ENCODE results near the gene OR52J3. TPM values are rescaled to one million over a fixed set of nuclear protein-coding genes. Genes with fewer than 3 reads are reported as not detected.

The OR52J3 gene
- total RNA-seq, 2 experiments from 2014 or later: not detected

GRCh38 chr11:5092821-5093585, 46.7 kb downstream of the OR52J3 start:
- DNase-seq (no peak), ATAC-seq (ENCODE audit: poor library complexity) (no peak)
- H3K4me1 Mint-ChIP-seq (ENCODE audit: low read depth): no peaks in the 10 kb centered on the region
- Histone ChIP-seq H3K4me1 (ENCODE audit: insufficient read depth, low read length) (no peaks in the 10 kb centered on the region), H3K4me3 (ENCODE audit: low read length) (no peak overlapping the region), H3K27ac (ENCODE audit: low read depth in 1 of 2, low read length in 2 of 2) (no peak overlapping the region), H3K9me3 (ENCODE audit: control insufficient read depth in 1 of 2, insufficient read depth in 1 of 2, low read length in 2 of 2) (no peaks in the 10 kb centered on the region), H3K27me3 (ENCODE audit: control insufficient read depth in 1 of 2, insufficient read depth in 2 of 2, low read length in 2 of 2) (no peaks in the 10 kb centered on the region), H3K36me3 (ENCODE audit: insufficient read depth, low read length) (no peaks in the 10 kb centered on the region)
- intact Hi-C loops (cut with DNase I, micrococcal nuclease): no loop called here
- no peaks in the 10 kb centered on the region for H3K9me3 Mint-ChIP-seq
- ChIA-PET POLR2A (no interaction called here), CTCF (no interaction called here)
- TF ChIP-seq, protein P1, sequence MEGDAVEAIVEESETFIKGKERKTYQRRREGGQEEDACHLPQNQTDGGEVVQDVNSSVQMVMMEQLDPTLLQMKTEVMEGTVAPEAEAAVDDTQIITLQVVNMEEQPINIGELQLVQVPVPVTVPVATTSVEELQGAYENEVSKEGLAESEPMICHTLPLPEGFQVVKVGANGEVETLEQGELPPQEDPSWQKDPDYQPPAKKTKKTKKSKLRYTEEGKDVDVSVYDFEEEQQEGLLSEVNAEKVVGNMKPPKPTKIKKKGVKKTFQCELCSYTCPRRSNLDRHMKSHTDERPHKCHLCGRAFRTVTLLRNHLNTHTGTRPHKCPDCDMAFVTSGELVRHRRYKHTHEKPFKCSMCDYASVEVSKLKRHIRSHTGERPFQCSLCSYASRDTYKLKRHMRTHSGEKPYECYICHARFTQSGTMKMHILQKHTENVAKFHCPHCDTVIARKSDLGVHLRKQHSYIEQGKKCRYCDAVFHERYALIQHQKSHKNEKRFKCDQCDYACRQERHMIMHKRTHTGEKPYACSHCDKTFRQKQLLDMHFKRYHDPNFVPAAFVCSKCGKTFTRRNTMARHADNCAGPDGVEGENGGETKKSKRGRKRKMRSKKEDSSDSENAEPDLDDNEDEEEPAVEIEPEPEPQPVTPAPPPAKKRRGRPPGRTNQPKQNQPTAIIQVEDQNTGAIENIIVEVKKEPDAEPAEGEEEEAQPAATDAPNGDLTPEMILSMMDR (IDR thresholded peaks at IDR 0.05): no peak
- no peak overlapping the region for H3K27ac Mint-ChIP-seq
- no peaks in the 10 kb centered on the region for H3K36me3 Mint-ChIP-seq (ENCODE audit: low read depth)
- no peak overlapping the region for H3K4me3 Mint-ChIP-seq
- no peaks in the 10 kb centered on the region for H3K27me3 Mint-ChIP-seq

DNA sequence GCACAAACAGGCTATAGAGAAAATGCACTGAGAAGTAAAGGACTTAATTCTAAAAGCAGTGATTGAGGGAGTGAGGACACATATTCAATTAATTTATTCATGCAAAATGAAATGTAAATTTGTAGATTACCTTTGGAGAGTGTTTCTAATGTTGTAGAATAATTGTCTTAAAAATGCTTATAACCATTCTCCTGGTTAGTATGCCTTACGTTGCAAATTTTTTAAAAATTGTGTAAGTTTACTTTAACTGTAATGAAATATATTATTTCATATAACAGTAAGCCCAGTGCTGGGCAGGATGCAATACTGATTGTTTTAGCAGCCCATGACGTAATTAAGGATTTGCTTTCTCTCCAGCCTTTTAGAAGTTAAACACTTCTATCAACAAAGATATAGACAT, 49.7 kb downstream of the OR52J3 start:
- Mint-ChIP-seq H3K4me3 (no peak overlapping the region), H3K27ac (no peak overlapping the region), H3K9me3 (no peaks in the 10 kb centered on the region), H3K27me3 (no peaks in the 10 kb centered on the region), H3K4me1 (ENCODE audit: low read depth) (no peaks in the 10 kb centered on the region), H3K36me3 (ENCODE audit: low read depth) (no peaks in the 10 kb centered on the region)
- DNase-seq: no peak
- Histone ChIP-seq H3K9me3 (ENCODE audit: control insufficient read depth in 1 of 2, insufficient read depth in 1 of 2, low read length in 2 of 2) (no peaks in the 10 kb centered on the region), H3K27me3 (ENCODE audit: control insufficient read depth in 1 of 2, insufficient read depth in 2 of 2, low read length in 2 of 2) (no peaks in the 10 kb centered on the region), H3K36me3 (ENCODE audit: insufficient read depth, low read length) (no peaks in the 10 kb centered on the region), H3K4me1 (ENCODE audit: insufficient read depth, low read length) (no peaks in the 10 kb centered on the region), H3K4me3 (ENCODE audit: low read length) (no peak overlapping the region), H3K27ac (ENCODE audit: low read depth in 1 of 2, low read length in 2 of 2) (no peak overlapping the region)
- no peak for ATAC-seq (ENCODE audit: poor library complexity)
- CTCF ChIA-PET: no interaction called here
- TF ChIP-seq, protein P1 (IDR thresholded peaks at IDR 0.05): no peak
- intact Hi-C loops (cut with DNase I, micrococcal nuclease): no loop called here
- POLR2A ChIA-PET: no interaction called here

Other genes starting within 250 kb of the OR52J3 start
- gene OR52R1, start 242.1 kb upstream of the OR52J3 start, total RNA-seq: not detected
- gene OR51F2, start 225.2 kb upstream of the OR52J3 start, total RNA-seq: not detected
- not detected for gene OR51S1, start 197.3 kb upstream of the OR52J3 start, total RNA-seq
- gene OR51T1, start 164.6 kb upstream of the OR52J3 start, total RNA-seq: not detected
- gene OR51A7, start 142.7 kb upstream of the OR52J3 start, total RNA-seq: not detected
- gene OR51G2, start 127.2 kb upstream of the OR52J3 start, total RNA-seq: not detected
- gene OR51G1, start 122.2 kb upstream of the OR52J3 start, total RNA-seq: not detected
- gene OR51A4, start 98.9 kb upstream of the OR52J3 start, total RNA-seq: not detected
- not detected for gene OR51A2, start 90.8 kb upstream of the OR52J3 start, total RNA-seq
- gene OR51L1, start 51.7 kb upstream of the OR52J3 start, total RNA-seq: not detected
- not detected for gene OR52E2, start 13.1 kb downstream of the OR52J3 start, total RNA-seq
- not detected for gene OR52E1, start 23.0 kb downstream of the OR52J3 start, total RNA-seq
- not detected for gene OR52A5, start 91.8 kb downstream of the OR52J3 start, total RNA-seq
- gene OR52A1, start 108.2 kb downstream of the OR52J3 start, total RNA-seq: not detected
- not detected for gene OR51V1, start 154.2 kb downstream of the OR52J3 start, total RNA-seq
- under 1 TPM in 1 of 2 experiments, not detected in 1; 0.45 TPM for gene HBB, start 180.5 kb downstream of the OR52J3 start, total RNA-seq
- gene HBD, start 188.0 kb downstream of the OR52J3 start, total RNA-seq: not detected
- gene HBG1, start 203.3 kb downstream of the OR52J3 start, total RNA-seq: not detected
- gene HBG2, start 208.3 kb downstream of the OR52J3 start, total RNA-seq: not detected
- not detected for gene HBE1, start 223.4 kb downstream of the OR52J3 start, total RNA-seq

Measured in CD4-positive, alpha-beta T cell (primary cell).